OCI-LY1 (cell line): Measurements from ENCODE around the gene BEST3.

ENCODE experiments used
- EZH2 ChIP-seq: fragments of 200-600 bp; sonication (generic), shearing (Covaris generic); IDR thresholded peaks from 2 replicates; pipeline ENCODE4 v1.8.0; 2017; ENCODE audit warnings: borderline replicate concordance, mixed run types, mild to moderate bottlenecking, antibody characterized with exemption, low read length, moderate library complexity, mixed read lengths
- TF ChIP-seq, protein P1 (sequence below): fragments of 200-600 bp; sonication (generic), shearing (Covaris generic); IDR thresholded peaks from 2 replicates; pipeline ENCODE4 v1.5.1; 2017; ENCODE audit warnings: mild to moderate bottlenecking, antibody characterized with exemption, low read length, moderate library complexity, mixed read lengths

DNA sequence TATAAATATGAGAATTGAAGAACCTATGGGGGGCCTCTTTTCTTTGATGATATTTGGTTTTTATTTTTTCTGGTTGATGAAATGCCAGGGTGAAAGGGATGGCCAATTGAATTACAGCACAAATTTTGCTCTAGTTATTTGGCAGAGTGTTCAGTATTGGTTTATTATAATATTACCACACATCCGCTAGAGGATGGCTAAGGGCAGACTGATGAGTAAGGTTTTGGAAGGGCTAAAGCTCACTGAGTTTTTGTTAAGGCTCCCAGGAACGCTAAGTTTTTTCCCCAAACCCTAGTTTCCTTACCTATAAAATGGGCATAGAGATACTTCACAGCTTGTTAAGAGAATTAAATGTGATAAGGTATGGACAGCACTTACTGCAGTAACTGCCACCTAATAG lies 54.1 kb downstream of the BEST3 start:
- TF ChIP-seq, protein P1, sequence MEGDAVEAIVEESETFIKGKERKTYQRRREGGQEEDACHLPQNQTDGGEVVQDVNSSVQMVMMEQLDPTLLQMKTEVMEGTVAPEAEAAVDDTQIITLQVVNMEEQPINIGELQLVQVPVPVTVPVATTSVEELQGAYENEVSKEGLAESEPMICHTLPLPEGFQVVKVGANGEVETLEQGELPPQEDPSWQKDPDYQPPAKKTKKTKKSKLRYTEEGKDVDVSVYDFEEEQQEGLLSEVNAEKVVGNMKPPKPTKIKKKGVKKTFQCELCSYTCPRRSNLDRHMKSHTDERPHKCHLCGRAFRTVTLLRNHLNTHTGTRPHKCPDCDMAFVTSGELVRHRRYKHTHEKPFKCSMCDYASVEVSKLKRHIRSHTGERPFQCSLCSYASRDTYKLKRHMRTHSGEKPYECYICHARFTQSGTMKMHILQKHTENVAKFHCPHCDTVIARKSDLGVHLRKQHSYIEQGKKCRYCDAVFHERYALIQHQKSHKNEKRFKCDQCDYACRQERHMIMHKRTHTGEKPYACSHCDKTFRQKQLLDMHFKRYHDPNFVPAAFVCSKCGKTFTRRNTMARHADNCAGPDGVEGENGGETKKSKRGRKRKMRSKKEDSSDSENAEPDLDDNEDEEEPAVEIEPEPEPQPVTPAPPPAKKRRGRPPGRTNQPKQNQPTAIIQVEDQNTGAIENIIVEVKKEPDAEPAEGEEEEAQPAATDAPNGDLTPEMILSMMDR = no peak
- no peak for TF ChIP-seq EZH2
